GM03348 (cell line): ENCODE results near the gene TMEM72.

Source experiments
- DNase-seq: peaks from one replicate; pipeline ENCODE4 v3.0.0; 2012; ENCODE audit warnings: low spot score

The TMEM72 gene

DNA sequence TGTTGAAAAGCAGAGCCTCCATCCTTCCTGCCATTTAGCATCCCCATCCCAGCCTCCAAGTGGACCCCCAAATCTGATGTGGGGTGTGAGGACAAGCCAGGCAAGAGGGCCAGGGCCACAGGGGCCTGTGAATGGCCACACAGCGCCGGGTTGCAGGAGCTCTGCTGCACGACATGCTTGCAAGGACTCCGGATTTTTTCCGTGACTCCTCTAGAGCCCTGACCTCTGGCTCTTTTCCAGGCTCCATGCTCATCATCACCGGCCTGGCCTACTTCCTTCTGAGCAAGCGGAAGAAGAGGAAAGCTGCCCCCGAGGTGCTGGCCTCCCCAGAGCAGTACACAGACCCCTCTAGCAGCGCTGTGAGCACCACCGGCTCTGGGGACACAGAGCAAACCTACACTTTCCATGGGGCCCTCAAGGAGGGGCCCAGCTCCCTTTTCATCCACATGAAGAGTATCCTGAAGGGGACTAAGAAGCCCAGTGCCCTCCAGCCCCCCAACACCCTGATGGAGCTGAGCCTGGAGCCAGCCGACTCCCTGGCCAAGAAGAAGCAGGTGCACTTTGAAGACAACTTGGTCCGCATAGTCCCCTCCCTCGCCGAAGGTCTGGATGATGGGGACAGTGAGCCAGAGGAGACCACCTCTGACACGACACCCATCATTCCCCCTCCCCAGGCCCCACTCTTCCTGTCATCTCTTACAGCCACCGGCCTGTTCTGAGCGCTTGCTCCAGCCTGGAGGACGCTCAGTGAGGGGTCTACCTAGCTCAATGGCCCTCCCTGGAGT lies 23.5 kb downstream of the TMEM72 start:
- DNase-seq: no peak

DNA sequence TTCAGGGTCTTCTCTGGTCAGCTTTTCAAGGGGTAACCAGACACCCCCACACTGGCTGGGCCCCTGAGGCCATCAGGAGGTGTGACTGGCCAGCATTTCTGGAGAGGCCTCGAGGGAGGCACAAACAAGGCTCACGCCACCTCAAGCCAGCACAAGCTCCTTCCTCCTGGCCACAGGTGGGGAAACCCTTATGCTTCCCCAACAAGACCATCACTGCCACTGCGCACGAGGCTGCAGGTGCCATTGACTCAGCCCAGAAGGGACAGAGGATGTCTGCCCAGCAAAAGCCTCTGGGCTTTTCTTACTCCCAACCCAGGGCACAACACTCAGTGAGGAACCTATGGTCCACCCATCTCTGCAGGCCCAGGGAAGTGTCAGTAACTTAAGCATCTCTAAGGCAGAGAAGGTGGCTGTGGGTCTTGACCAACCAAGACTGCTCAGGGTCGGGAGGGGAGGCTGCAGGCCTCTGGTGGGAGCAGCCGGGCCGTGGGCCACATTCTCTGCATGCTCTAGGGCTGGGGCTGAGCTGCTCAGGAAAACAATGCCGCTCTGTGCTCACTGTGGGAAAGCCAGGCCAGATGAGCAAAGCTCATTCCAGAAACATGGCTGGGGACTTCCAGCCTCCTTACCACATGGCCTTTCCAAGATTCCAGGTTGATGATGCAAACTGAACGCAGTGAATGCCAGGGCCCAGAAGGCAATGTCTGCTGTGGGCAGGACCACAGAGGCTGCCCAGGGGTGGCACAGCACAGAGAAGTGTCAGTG lies 24.2 kb downstream of the TMEM72 start:
- peak; percentile 86 for DNase-seq

DNA sequence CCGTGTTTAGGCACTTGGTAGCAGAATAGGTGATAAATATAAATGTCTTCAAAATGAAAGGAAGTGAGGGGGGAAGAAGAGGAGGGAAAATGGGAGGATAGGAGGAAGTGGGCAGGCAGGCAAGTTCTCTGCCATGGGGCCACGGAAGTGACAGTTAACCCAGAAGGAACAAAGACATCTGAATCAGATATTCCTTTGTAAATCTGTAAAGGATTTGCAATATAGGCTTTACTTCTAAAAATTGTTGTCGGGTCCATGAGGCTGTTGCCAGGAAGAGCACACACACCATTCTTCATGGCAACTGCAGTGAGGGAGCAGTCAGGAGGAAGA lies 24.8 kb downstream of the TMEM72 start:
- DNase-seq: no peak

DNA sequence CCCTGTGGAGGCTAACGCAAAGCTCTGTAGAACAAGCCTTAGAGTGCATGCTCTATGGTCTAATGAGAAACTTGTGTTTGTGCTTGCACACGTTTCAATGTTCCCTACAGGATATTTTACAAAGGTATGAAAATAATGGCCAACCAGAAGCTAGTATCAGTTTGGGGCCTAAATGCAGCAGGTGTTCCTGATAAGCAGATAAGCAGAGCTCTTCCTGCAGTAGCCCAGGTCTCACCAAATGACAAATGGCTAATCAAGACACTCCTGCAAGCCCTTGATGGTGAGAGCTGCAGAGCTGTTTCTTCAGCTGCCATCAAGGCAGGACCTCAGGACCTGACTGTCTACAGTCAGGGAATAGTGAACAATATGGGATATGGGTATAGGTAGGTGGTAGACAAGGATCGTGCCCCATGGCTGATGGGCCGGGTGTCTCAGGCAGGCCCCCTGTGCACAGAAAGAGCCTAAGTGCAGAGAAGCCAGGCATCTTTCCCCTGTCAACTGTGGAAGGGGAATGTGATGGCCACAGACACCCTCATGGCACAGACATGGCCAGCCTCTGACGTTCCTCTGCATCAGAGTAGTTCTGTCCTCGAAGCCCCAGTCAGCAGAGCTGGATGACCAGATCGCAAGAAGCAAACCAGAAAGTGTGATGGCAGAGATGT lies 25.3 kb downstream of the TMEM72 start:
- no peak for DNase-seq

DNA sequence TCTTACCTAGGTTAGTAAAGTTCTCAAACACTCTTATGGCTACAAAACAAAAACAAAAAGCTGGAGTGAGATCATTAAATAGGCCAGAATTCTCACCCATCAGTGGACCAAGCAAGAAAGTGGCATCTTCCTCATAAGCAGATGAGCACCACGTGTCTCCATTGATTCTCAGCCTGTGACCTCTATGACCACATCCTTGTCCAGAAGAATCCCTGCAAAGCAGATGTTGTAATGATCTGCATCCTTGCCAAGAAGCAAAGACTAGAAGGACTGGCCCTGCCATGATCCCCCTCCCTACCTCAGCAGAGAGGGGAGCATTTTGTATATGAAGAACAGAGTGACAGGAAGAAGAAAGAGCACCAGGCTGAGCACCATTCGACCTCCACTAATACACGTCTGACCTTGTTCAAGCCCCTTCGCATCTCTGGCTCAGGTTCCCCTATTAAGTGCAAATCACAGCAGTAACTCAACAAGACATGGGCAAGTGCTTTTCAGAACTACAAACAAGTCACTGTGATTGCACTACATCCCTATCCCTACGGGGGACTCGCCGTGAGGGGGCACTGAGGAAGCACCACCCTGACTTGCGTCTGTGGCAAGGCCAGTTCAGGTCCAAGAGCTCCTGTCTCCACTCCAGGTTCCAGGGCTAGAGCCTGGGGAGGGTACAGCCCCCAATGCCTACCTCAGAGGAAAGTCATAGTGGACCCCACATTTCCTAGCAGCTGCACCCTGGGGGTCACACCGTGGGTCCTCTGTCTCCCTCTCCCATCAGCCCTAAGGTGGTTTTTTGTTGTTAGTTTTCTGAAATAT lies 26.3 kb downstream of the TMEM72 start:
- DNase-seq: no peak

DNA sequence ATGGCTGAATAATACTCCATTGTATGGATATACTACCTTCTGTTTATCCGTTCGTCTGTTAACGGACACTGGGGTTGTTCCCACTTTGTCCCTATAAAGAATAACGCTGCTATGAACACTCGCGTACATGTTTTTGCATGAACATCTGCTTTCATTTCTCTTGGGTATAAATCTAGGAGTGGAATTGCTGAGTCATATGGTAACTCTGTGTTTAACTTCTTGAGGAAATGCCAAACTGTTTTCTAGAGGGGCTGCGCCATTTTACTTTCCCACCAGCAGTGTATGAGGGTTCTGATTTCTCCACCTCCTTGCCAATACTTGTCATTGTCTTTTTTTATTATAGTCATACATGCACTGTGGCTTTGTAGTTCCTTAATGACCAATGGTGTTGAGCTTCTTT lies 27.8 kb downstream of the TMEM72 start:
- DNase-seq: no peak

DNA sequence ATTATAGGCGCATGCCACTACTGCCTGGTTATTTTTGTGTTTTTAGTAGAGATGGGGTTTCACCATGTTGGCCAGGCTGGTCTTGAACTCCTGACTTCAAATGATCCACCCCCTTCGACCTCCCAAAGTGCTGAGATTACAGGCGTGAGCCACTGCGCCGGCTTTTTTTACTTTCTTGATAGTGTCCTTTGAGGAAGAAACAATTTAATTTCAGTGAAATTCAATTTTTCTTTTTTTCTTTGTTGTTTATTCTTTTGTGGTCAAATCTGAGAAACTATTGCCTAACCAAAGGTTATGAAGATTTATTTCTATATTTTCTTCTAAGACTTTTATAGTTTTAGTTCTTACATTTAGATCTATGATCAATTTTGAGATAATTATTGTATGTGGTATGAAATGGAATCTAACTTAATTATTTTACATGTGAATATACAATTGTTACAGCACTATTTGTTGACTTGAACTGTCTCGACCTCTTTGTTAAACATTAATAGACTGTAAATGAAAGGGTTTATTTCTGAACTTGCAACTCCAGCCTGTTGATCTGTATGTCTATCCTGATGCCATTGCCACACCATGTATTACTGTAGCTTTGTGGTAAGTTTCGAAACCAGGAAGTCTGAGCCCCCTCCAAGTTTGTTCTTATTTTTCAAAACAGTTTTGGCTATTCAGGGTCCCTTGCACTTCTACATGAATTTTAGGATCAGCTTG lies 28.7 kb downstream of the TMEM72 start:
- no peak for DNase-seq

DNA sequence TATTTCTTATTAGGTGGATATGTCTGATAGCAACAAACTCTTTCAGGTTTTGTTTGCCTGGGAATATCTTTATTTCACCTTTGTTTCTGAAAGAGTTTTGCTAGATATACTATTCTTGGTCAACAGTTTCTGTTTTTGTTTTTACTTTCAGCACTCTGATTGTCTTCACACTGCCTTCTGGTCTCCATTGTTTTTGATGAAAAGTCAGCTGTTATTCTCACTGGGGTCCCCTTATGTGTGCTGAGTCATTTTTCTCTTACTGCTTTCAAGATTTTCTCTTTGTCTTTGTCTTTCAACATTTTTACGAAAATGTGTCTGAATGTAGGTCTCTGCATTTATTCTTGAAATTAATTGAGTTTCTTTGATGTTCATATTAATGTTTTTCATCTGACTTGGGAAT lies 33.2 kb downstream of the TMEM72 start:
- DNase-seq: no peak

DNA sequence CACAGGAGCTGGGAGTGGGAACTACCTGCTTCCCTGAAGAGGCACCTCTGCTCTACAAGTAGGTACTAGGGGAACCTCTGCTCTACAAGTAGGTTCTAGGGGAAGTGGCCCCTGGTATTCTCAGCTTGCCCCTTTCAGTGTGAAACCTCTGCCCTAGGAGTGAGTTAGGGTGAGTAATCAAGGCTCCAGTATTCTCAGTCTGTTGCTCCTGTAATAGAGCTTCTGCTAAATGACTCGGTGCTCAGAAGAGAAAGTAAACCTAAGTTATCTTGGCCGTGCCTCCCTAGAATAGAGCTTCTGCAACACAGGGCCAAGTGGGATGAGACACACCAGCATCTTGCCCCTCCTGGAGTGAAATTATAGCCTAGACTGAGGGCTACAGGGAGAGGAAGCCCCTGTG lies 35.1 kb downstream of the TMEM72 start:
- DNase-seq: no peak

DNA sequence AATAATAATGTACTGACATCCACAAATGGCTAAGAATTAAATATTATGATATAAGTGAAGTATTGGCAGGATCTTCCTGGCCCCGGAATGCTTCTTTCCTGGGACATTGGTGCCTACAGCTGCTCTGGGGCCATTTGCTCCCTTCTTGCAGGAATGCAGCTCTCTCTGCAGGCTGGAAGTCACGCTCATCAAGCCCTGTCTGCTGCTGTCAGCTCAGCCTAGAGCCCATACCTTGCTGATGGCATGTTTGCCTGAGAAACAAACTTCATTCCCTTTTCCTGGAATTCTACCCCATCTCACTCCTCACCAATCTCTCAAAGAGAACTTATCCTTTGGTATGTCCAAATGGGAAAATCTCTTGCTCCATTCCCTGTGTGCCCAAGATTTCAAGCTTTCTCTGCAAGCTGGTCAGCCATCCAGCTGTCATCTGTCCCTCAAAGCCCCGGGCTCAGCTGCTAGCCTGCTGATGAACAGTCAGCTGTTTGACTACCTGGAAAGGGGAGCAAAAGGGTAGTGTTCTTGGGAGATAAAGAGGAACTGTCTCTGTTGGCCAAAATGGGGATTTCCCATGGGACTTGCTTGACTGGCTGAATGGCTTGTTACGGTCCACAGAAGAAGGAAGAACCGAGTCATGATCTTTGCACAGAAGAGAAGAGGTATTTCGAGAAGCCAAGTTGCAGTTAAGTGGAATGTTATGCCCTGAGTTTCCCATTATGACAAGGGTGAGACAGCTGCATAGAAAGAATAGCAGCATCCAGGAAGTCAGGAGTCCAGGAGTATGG lies 36.4 kb downstream of the TMEM72 start:
- no peak for DNase-seq

DNA sequence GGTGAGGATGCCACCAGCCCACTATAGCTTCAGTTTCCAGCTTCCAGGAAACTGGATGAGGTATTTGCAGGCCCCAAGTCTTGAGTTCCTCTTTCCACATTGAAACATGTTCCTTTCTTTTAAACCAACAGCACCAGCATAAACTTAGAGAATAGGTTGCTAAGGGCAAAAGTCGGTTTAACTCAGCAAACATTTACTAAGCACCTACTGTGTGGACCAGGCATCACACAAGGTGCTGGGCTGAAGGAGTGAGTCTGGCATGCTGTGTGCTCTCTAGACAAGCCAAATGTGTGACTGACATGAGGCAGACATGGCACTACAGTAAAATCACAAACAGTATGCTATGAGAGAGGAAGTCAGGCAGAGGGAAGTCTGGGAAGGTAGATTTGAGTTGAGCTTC lies 37.5 kb downstream of the TMEM72 start:
- DNase-seq: no peak

DNA sequence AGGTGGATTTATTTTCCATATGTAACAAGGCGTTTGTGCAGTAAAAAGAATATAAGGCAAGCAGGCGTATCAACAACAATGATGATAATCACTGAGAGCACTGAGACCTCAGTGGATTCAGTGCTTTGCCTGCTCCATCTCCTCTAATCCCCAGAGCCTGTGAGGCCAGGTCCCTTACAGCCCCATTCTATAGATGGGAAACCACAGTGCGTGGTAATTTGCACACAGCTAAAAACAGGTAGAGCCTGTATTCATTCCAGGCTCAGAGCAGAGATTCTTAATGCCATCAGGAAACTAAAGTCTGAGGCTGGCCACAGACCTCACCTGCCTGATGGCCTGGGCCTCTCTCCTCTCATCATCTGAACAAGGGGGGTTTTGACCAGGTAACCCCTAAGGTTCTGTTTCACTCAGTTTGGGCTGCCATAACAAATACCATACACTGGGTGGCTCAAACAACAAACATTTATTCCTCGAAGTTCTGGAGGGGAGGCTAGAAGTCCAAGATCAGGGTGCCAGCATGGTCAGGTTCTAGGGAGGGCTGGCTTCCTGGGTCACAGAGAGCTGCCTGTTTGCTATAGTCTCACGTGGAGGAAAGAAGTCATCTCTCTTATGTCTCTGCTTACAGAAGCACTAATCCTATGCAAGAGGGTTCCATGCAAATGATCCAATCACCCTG lies 38.1 kb downstream of the TMEM72 start:
- no peak for DNase-seq

DNA sequence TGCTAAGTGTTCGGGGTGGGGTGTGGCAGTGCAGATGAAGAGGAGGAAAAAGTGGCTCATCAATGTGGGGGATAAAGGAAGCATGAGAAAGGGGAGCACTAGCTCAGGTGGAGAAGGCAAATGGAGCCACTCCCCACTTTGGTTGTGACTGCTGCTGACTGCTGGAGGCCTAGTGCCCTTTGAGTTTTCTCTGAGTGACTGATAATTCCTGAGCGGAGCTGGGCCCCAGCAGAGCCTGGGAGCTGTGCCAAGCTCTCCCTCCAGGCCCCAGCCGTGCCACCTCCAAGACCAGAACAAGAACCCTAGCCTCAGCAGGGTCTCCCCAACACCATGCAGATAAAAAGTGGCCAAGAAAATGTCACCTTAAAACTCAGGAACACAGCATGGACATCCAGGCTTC lies 38.8 kb downstream of the TMEM72 start:
- no peak for DNase-seq

DNA sequence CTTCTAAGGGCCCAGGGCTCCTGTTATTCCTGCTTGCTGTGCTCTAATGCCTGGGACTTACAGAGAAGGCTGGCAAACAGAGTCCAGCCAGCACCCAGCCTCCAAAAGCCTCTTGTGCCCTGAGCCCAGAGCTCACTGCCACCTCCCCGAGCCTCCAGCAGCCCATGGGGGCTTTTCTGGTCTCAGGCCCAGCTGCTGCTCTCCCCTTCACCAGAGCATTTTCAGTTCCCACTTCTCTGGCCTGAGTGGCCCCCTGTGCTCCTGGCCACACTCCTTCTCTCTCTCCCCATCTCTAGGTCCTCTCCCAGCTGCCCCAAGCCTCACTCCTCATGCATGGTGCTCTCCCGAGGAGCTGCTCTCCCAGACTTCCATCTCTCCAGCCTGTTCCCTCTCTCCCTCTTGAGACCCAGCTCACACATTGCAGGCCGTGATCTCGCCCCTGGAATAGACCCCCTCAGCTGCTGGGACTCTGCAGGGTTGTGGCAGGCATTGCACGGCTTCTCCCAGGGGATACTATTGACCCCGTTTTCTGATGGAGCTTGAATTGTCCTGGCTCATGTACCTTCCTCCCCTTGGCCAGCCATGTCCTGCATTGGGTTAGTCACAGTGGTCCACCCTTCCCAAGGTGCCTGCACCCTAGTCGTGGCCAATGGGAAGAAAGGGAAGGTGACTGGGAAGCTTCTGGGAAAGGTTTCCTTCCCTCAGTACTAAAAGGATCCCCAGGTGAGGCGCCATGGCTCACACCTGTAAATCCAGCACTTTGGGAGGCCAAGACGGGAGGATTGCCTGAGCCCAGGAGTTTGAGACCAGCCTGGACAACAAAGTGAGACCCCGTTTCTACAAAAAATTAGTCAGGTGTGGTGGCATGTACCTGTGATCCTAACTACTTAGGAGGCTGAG lies 39.4 kb downstream of the TMEM72 start:
- no peak for DNase-seq

DNA sequence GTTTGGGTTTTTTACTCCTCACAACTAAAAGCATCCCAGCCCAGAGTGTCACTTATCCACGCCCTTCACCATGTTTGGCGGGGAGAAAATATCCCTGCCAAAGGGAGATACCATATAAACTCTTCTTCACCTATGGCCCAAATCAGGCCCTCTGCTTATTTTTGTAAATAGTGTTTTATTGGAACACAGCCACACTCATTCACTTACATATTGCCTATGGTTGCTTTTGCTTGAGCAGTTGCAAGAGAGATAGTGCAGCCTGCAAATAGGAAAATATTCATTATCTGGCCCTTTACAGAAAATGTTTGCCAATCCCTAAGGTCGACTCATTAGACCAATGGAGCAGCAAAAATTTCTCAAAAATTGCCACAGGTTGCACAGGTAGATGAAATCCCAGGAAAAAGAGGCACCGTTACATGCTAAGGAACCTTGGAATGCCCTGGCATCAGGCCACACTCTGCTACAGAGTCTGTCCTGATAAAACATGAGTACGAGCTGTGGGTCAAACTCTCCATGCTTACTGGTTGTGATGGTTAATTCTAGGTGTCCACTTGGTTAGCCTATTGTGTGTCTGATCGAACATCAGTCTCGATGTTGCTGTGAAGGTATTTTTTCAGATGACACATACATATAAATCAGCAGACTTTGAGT lies 40.6 kb downstream of the TMEM72 start:
- no peak for DNase-seq

DNA sequence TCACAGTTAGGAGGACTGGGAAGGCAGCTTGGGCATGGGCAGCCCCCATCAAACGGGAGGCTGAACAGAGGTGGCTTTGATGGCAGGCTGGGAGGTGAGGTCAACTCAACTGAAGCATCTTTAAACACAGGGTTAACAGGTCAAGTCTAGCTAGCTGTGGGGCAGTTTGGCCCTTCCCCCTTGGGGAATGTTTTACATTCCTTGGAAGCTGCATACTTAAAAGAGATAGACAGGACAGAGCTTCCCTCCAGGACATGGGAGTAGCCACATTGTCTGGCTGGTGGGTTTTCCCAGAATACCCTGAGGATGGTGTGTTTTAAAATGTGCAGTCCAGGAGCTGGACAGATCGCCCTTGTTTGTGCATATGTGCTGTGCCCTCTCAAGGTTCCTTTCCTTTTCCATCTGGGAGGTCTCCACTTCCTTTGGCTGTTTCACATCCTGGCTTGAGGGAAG lies 41.7 kb downstream of the TMEM72 start:
- DNase-seq: no peak

DNA sequence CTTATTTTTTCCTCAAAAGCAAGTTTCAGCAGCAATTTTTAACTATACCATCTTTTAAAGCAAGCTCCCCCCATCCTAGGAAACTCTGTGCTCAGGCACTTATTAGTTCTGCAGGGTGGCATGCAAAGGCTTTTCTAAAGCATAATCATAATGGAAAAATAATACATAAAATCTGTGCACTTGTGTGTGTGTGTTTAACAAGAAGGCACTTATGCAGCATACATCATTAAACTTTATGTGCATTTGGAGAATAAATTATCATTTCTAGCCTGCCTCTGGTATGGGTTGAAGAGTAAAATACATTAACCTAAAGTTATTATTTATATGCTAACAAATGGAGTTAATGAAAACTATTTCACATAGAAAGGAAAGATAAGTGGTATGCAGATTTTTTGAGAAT lies 42.9 kb downstream of the TMEM72 start:
- DNase-seq: no peak

DNA sequence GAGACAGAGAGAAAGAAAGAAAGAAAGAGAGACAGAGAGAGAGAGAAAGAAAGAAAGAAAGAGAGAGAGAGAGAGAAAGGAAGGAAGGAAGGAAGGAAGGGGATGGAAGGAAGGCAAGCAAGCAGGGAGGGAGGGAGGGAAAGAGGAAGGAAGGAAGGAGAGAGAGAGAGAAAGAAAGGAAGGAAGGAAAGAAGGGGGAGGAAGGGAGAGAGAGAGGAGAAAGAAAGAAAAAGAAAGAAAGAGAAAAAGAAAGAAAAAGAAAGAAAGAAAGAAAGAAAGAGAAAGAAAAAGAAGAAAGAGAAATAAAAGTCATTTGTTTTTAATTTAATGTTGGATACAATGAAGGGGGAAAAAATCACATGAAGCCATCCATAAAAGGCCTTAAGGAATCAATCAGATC lies 43.8 kb downstream of the TMEM72 start:
- DNase-seq: no peak
